Breast epithelium (tissue), 4 donors: ENCODE results near the gene CPED1. TPM values are rescaled to one million over a fixed set of nuclear protein-coding genes. Genes with fewer than 3 reads are reported as not detected.

Source experiments
- DNase-seq, 2 donors: peaks; one replicate each; pipeline ENCODE4 v3.0.0-alpha.2; 2019; ENCODE audit warnings: low spot score in 2 of 2
- H3K27ac ChIP-seq, 2 donors: fragments of 200-600 bp; sonication (generic) in 1 of 2; one replicate each; pipeline ENCODE4 v1.5.1; 2016 to 2019; ENCODE audit warnings: mild to moderate bottlenecking in 1 of 2
- H3K27me3 ChIP-seq, 2 donors: fragments of 200-600 bp; sonication (generic) in 1 of 2; one replicate each; pipeline versions ENCODE4 v1.5.1 to v1.6.0; 2017 to 2019; ENCODE audit warnings: control low read depth in 1 of 2, mild to moderate bottlenecking in 1 of 2
- H3K36me3 ChIP-seq: fragments of 200-600 bp; one replicate; pipeline ENCODE4 v1.5.1; 2019
- H3K4me1 ChIP-seq, 2 donors: fragments of 200-600 bp; sonication (generic); one replicate each; pipeline ENCODE4 v1.5.1; 2016 to 2019; ENCODE audit warnings: control low read depth in 1 of 2
- H3K4me3 ChIP-seq, 3 donors: fragments of 200-600 bp; sonication (generic); 1 replicate in 2 of 3; 2 replicates in 1 of 3; pipeline ENCODE4 v1.5.1; 2016 to 2019; ENCODE audit warnings: mild to moderate bottlenecking in 3 of 3, moderate library complexity in 2 of 3
- H3K9me3 ChIP-seq, 2 donors: fragments of 200-600 bp; sonication (generic) in 1 of 2; one replicate each; pipeline ENCODE4 v1.5.1; 2016 to 2019; ENCODE audit warnings: control low read depth in 1 of 2
- POLR2A ChIP-seq: fragments of 450-650 bp; IDR thresholded peaks from one replicate; pipeline ENCODE4 v1.6.1; 2016; ENCODE audit warnings: antibody characterized with exemption, mild to moderate bottlenecking, moderate library complexity
- POLR2AphosphoS5 ChIP-seq, 3 donors: sonication (generic); formaldehyde crosslinking; IDR thresholded peaks; one replicate each; pipeline ENCODE4 v1.6.1; 2017; ENCODE audit warnings: antibody characterized with exemption in 3 of 3
- intact Hi-C: fragments of 100-400 bp; cut with DNase I; formaldehyde crosslinking; loops from one replicate; pipeline ENCODE4 v1.15.1; 2023; ENCODE audit warnings: low total_unique reads
- total RNA-seq, 3 donors: library from RNA; depleted of rRNA; stranded (reverse); fragments of >200 nt; gene quantifications; one replicate each; pipeline ENCODE4 v1.1.0, GENCODE V29; 2016
- TF ChIP-seq, protein P1 (sequence below), 3 donors: fragments of 450-650 bp; IDR thresholded peaks; one replicate each; pipeline ENCODE4 v1.5.1; 2016 to 2017; ENCODE audit warnings: antibody characterized with exemption in 3 of 3, mild to moderate bottlenecking in 3 of 3, moderate library complexity in 3 of 3

The CPED1 gene
- total RNA-seq, 3 donors from 2014 or later, result 14.3 to 29.3 (median 15.4) TPM

- Histone ChIP-seq H3K27ac (no peak overlapping the region), H3K27me3 (no peaks in the 10 kb centered on the region), H3K4me3 (no peak overlapping the region), H3K4me1 (no peaks in the 10 kb centered on the region), H3K9me3 (no peaks in the 10 kb centered on the region), H3K36me3 (no peaks in the 10 kb centered on the region)
- intact Hi-C loops, result no loop called here
- no peak for DNase-seq
- TF ChIP-seq POLR2AphosphoS5 (IDR thresholded peaks at IDR 0.05) (no peak), POLR2A (no peak)
- TF ChIP-seq, protein P1, sequence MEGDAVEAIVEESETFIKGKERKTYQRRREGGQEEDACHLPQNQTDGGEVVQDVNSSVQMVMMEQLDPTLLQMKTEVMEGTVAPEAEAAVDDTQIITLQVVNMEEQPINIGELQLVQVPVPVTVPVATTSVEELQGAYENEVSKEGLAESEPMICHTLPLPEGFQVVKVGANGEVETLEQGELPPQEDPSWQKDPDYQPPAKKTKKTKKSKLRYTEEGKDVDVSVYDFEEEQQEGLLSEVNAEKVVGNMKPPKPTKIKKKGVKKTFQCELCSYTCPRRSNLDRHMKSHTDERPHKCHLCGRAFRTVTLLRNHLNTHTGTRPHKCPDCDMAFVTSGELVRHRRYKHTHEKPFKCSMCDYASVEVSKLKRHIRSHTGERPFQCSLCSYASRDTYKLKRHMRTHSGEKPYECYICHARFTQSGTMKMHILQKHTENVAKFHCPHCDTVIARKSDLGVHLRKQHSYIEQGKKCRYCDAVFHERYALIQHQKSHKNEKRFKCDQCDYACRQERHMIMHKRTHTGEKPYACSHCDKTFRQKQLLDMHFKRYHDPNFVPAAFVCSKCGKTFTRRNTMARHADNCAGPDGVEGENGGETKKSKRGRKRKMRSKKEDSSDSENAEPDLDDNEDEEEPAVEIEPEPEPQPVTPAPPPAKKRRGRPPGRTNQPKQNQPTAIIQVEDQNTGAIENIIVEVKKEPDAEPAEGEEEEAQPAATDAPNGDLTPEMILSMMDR (IDR thresholded peaks at IDR 0.05), result no peak
Observed at GRCh38 chr7:121158665-121159064, 170.2 kb downstream of the CPED1 start.

GRCh38 chr7:121159553-121159952, 171.0 kb downstream of the CPED1 start:
- no peak for DNase-seq
- TF ChIP-seq POLR2AphosphoS5 (IDR thresholded peaks at IDR 0.05), result no peak
- TF ChIP-seq, protein P1 (IDR thresholded peaks at IDR 0.05), result no peak
- TF ChIP-seq POLR2A, result no peak

GRCh38 chr7:121160150-121161008, 171.9 kb downstream of the CPED1 start:
- Histone ChIP-seq H3K4me3 (no peak overlapping the region), H3K4me1 (no peaks in the 10 kb centered on the region), H3K27me3 (no peaks in the 10 kb centered on the region), H3K36me3 (no peaks in the 10 kb centered on the region), H3K27ac (no peak overlapping the region), H3K9me3 (no peaks in the 10 kb centered on the region)
- intact Hi-C loops, result no loop called here
- no peak for DNase-seq
- TF ChIP-seq POLR2A (no peak), POLR2AphosphoS5 (IDR thresholded peaks at IDR 0.05) (no peak)
- TF ChIP-seq, protein P1 (IDR thresholded peaks at IDR 0.05), result no peak

More at GRCh38 chr7:121159553-121159952, 171.0 kb downstream of the CPED1 start:
- no peaks in the 10 kb centered on the region for H3K36me3 ChIP-seq
- H3K9me3 ChIP-seq, result no peaks in the 10 kb centered on the region
- no peak overlapping the region for H3K4me3 ChIP-seq
- intact Hi-C loops, result no loop called here
- H3K27me3 ChIP-seq, result no peaks in the 10 kb centered on the region
- H3K4me1 ChIP-seq, result no peaks in the 10 kb centered on the region
- H3K27ac ChIP-seq, result no peak overlapping the region

GRCh38 chr7:121163699-121164098, 175.2 kb downstream of the CPED1 start:
- no peaks in the 10 kb centered on the region for H3K4me1 ChIP-seq
- H3K27me3 ChIP-seq, result no peaks in the 10 kb centered on the region
- H3K36me3 ChIP-seq, result no peaks in the 10 kb centered on the region
- TF ChIP-seq POLR2AphosphoS5 (IDR thresholded peaks at IDR 0.05) (no peak), POLR2A (no peak)
- TF ChIP-seq, protein P1 (IDR thresholded peaks at IDR 0.05), result no peak
- H3K27ac ChIP-seq, result no peak overlapping the region
- no peak overlapping the region for H3K4me3 ChIP-seq
- intact Hi-C loops, result no loop called here
- DNase-seq, result no peak
- H3K9me3 ChIP-seq, result no peaks in the 10 kb centered on the region

- Histone ChIP-seq H3K27ac (no peak overlapping the region), H3K36me3 (no peaks in the 10 kb centered on the region), H3K4me1 (no peaks in the 10 kb centered on the region), H3K27me3 (no peaks in the 10 kb centered on the region), H3K9me3 (no peaks in the 10 kb centered on the region), H3K4me3 (no peak overlapping the region)
- no peak for DNase-seq
- intact Hi-C loops, result no loop called here
- TF ChIP-seq, protein P1 (IDR thresholded peaks at IDR 0.05), result no peak
- TF ChIP-seq POLR2AphosphoS5 (IDR thresholded peaks at IDR 0.05) (no peak), POLR2A (no peak)
Observed at GRCh38 chr7:121164247-121164646, 175.7 kb downstream of the CPED1 start.
